Measurements from ENCODE around the gene AKAP3.

- TF ChIP-seq CTCF (IDR thresholded peaks at IDR 0.05; ENCODE audit: insufficient read depth, low read depth, low read length) (no peak), EZH2 (IDR thresholded peaks at IDR 0.05; ENCODE audit: insufficient read depth, low read length) (no peak)
These were observed 68.6 kb downstream of the AKAP3 start for GRCh38 chr12:4580281-4580688.
